ENCODE results near the gene PCSK6.

PCSK6 gene

GRCh38 chr15:101254157-101255050, 235.1 kb downstream of the PCSK6 start:
- DNase-seq (ENCODE audit: low read depth, low spot score) = no peak
